Measurements from ENCODE around the gene PARP12. TPM values are rescaled to one million over a fixed set of nuclear protein-coding genes. Genes with fewer than 3 reads are reported as not detected.

Gene PARP12
- total RNA-seq, 4 donors from 2014 or later: 121 to 184 (median 156) TPM

GRCh38 chr7:140041659-140042385 is 20.9 kb downstream of the PARP12 start:
- Histone ChIP-seq H3K27ac (no peak overlapping the region), H3K4me1 (peaks cover 0 to 8% (median 0%) of the 10 kb centered on the region in 4 donors), H3K27me3 (no peaks in the 10 kb centered on the region), H3K36me3 (peaks cover 0 to 66% (median 0%) of the 10 kb centered on the region in 3 donors), H3K4me3 (no peak overlapping the region), H3K9me3 (no peaks in the 10 kb centered on the region)
- no peak for DNase-seq
- no peak for TF ChIP-seq POLR2A (IDR thresholded peaks at IDR 0.05)
- TF ChIP-seq, protein P1, sequence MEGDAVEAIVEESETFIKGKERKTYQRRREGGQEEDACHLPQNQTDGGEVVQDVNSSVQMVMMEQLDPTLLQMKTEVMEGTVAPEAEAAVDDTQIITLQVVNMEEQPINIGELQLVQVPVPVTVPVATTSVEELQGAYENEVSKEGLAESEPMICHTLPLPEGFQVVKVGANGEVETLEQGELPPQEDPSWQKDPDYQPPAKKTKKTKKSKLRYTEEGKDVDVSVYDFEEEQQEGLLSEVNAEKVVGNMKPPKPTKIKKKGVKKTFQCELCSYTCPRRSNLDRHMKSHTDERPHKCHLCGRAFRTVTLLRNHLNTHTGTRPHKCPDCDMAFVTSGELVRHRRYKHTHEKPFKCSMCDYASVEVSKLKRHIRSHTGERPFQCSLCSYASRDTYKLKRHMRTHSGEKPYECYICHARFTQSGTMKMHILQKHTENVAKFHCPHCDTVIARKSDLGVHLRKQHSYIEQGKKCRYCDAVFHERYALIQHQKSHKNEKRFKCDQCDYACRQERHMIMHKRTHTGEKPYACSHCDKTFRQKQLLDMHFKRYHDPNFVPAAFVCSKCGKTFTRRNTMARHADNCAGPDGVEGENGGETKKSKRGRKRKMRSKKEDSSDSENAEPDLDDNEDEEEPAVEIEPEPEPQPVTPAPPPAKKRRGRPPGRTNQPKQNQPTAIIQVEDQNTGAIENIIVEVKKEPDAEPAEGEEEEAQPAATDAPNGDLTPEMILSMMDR (IDR thresholded peaks at IDR 0.05): no peak

GRCh38 chr7:140039896-140040295 is 22.9 kb downstream of the PARP12 start:
- no peaks in the 10 kb centered on the region for H3K9me3 ChIP-seq
- peaks cover 0 to 70% (median 0%) of the 10 kb centered on the region in 3 donors for H3K36me3 ChIP-seq
- DNase-seq: peak in 1 of 3 donors; percentile 8
- no peak for TF ChIP-seq POLR2A (IDR thresholded peaks at IDR 0.05)
- TF ChIP-seq, protein P1 (IDR thresholded peaks at IDR 0.05): no peak
- no peak overlapping the region for H3K4me3 ChIP-seq
- H3K4me1 ChIP-seq: no peaks in the 10 kb centered on the region
- no peaks in the 10 kb centered on the region for H3K27me3 ChIP-seq
- H3K27ac ChIP-seq: no peak overlapping the region

DNA sequence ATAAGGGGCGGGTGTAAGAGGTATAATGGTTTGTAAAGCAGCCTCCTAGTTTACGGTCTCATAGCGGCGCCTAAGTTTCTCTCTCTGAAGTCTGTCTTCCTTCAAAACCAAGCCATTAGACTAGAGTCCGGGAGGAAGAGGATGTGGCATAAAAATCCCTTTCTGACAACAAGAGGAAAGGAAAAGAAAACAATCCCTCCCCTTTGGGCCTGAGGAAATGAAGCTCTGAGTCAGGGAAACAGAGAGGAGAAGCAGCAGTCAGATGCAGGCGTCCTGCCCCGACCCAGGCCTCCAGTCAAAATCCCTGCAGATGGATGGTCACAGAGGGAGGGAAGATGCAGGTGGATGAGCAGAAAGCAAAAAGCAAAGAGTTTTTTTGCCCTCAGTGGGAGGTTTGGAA is 23.7 kb downstream of the PARP12 start:
- Histone ChIP-seq H3K27ac (no peak overlapping the region), H3K4me1 (no peaks in the 10 kb centered on the region), H3K9me3 (no peaks in the 10 kb centered on the region), H3K27me3 (no peaks in the 10 kb centered on the region), H3K4me3 (no peak overlapping the region), H3K36me3 (peaks cover 0 to 71% (median 0%) of the 10 kb centered on the region in 3 donors)
- TF ChIP-seq, protein P1 (IDR thresholded peaks at IDR 0.05): no peak
- DNase-seq: peak in 1 of 3 donors; percentile 6

- Histone ChIP-seq H3K4me1 (no peaks in the 10 kb centered on the region), H3K27ac (no peak overlapping the region), H3K36me3 (peaks cover 0 to 66% (median 0%) of the 10 kb centered on the region in 3 donors), H3K27me3 (no peaks in the 10 kb centered on the region), H3K9me3 (no peaks in the 10 kb centered on the region), H3K4me3 (no peak overlapping the region)
- peak in 1 of 3 donors; percentile 15 for DNase-seq
- TF ChIP-seq, protein P1 (IDR thresholded peaks at IDR 0.05): no peak
- TF ChIP-seq POLR2A (IDR thresholded peaks at IDR 0.05): no peak
These were observed 26.4 kb downstream of the PARP12 start for GRCh38 chr7:140036224-140036962.

DNA sequence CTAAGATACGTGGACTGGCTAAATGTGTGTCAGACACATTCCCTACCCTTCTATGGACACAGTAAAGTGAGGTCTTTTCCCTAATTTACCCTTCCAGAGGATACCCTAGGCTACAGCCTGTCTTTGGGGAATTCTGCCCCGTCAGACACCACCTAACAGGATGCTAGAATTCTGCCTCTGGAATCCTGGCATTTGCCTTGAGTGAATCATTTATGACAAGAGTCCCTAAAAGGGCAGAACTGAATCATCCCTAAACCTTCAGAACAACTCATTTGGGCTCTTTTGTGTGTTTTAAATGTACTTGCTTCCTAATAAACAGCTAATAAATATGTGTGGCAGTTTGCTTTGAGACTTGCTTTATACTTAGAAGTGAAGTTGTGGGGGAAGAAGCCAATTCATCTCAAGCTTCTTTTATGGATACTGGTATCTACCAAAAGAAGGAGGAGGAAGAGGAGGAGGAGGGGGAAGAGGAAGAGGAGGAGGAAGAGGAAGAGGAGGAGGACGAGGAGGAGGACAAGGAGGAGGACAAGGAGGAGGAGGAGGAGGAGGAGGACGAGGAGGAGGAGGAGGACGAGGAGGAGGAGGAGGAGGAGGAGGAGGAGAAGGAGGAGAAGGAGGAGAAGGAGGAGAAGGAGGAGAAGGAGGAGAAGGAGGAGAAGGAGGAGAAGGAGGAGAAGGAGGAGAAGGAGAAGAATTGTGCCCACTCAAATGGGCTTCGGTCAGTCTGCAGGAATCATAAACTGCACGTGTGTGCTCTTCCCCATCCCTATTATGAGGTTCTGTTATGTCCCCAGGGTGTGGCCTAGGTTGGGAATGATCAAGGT is 27.1 kb downstream of the PARP12 start:
- no peak overlapping the region for H3K27ac ChIP-seq
- no peaks in the 10 kb centered on the region for H3K9me3 ChIP-seq
- peaks cover 0 to 68% (median 0%) of the 10 kb centered on the region in 3 donors for H3K36me3 ChIP-seq
- H3K4me3 ChIP-seq: no peak overlapping the region
- no peaks in the 10 kb centered on the region for H3K27me3 ChIP-seq
- DNase-seq: no peak
- H3K4me1 ChIP-seq: no peaks in the 10 kb centered on the region
- TF ChIP-seq, protein P1 (IDR thresholded peaks at IDR 0.05): no peak
